Liver (tissue), 9 donors: Measurements from ENCODE around the gene CD28. TPM values are rescaled to one million over a fixed set of nuclear protein-coding genes. Genes with fewer than 3 reads are reported as not detected.

Experiments used
- DNase-seq: peaks from one replicate; pipeline ENCODE4 v3.0.0-alpha.2; 2017; ENCODE audit warnings: low spot score
- H3K27ac ChIP-seq, 2 donors: one replicate each; pipeline ENCODE4 v1.7.0; 2013; ENCODE audit warnings: inconsistent platforms in 2 of 2, low read length in 2 of 2, control low read depth in 1 of 2, low read depth in 1 of 2, mild to moderate bottlenecking in 1 of 2
- H3K27me3 ChIP-seq, 4 donors: one replicate each; pipeline versions ENCODE4 v1.6.1 to v1.7.0; 2013; ENCODE audit warnings: low read length in 3 of 4, inconsistent platforms in 1 of 4, mild to moderate bottlenecking in 1 of 4, moderate library complexity in 1 of 4; ENCODE audit not compliant: control insufficient read depth in 4 of 4, insufficient read depth in 4 of 4
- H3K36me3 ChIP-seq, 4 donors: one replicate each; pipeline versions ENCODE4 v1.6.1 to v1.7.0; 2013; ENCODE audit warnings: low read length in 3 of 4, mild to moderate bottlenecking in 3 of 4, low read depth in 1 of 4, moderate library complexity in 1 of 4; ENCODE audit not compliant: control insufficient read depth in 4 of 4, insufficient read depth in 3 of 4
- H3K4me1 ChIP-seq, 4 donors: one replicate each; pipeline versions ENCODE4 v1.6.1 to v1.7.0; 2013; ENCODE audit warnings: low read length in 3 of 4, mild to moderate bottlenecking in 3 of 4, moderate library complexity in 1 of 4; ENCODE audit not compliant: control insufficient read depth in 4 of 4, insufficient read depth in 4 of 4
- H3K4me3 ChIP-seq, 3 donors: one replicate each; pipeline versions ENCODE4 v1.6.1 to v1.7.0; 2013; ENCODE audit warnings: low read length in 3 of 3, control low read depth in 1 of 3, low read depth in 1 of 3, mild to moderate bottlenecking in 1 of 3
- H3K9ac ChIP-seq, 2 donors: one replicate each; pipeline ENCODE4 v1.7.0; 2013; ENCODE audit warnings: low read length in 2 of 2, mild to moderate bottlenecking in 2 of 2, moderate library complexity in 2 of 2, control low read depth in 1 of 2, low read depth in 1 of 2
- H3K9me3 ChIP-seq, 4 donors: one replicate each; pipeline versions ENCODE4 v1.6.1 to v1.7.0; 2013; ENCODE audit warnings: low read length in 3 of 4; ENCODE audit not compliant: control insufficient read depth in 4 of 4
- CTCF ChIP-seq: fragments of 150-350 bp; IDR thresholded peaks from 2 replicates; pipeline ENCODE4 v1.5.1; 2017; ENCODE audit warnings: improper control_type of control experiment, low read depth, low read length; ENCODE audit not compliant: missing input control
- FOXA1 ChIP-seq: IDR thresholded peaks from 2 replicates; pipeline ENCODE4 v1.6.1; 2016; ENCODE audit warnings: antibody characterized with exemption
- FOXA2 ChIP-seq: IDR thresholded peaks from 2 replicates; pipeline ENCODE4 v1.6.1; 2016; ENCODE audit warnings: antibody characterized with exemption
- GABPA ChIP-seq, 2 donors: IDR thresholded peaks in 1 of 2; conservative IDR thresholded peaks in 1 of 2; 2 replicates each; pipeline ENCODE4 v1.6.1; 2016; ENCODE audit warnings: antibody characterized with exemption in 2 of 2, mild to moderate bottlenecking in 1 of 2, moderate library complexity in 1 of 2
- HNF4A ChIP-seq, 2 donors: conservative IDR thresholded peaks; 2 replicates each; pipeline ENCODE4 v1.6.1; 2016; ENCODE audit warnings: antibody characterized with exemption in 2 of 2, mild to moderate bottlenecking in 2 of 2
- HNF4G ChIP-seq: IDR thresholded peaks from 2 replicates; pipeline ENCODE4 v1.6.1; 2016; ENCODE audit warnings: antibody characterized with exemption
- JUND ChIP-seq, 2 donors: IDR thresholded peaks; 2 replicates each; pipeline ENCODE4 v1.6.1; 2016; ENCODE audit warnings: antibody characterized with exemption in 2 of 2
- NR2F2 ChIP-seq: IDR thresholded peaks from 2 replicates; pipeline ENCODE4 v1.6.1; 2016; ENCODE audit warnings: antibody characterized with exemption
- RAD21 ChIP-seq, 2 donors: IDR thresholded peaks; 2 replicates each; pipeline ENCODE4 v1.6.1; 2016; ENCODE audit warnings: antibody characterized with exemption in 2 of 2, mild to moderate bottlenecking in 2 of 2
- RXRA ChIP-seq, 2 donors: IDR thresholded peaks; 2 replicates each; pipeline ENCODE4 v1.6.1; 2017 to 2018; ENCODE audit warnings: antibody characterized with exemption in 2 of 2, mild to moderate bottlenecking in 1 of 2
- SP1 ChIP-seq: IDR thresholded peaks from 2 replicates; pipeline ENCODE4 v1.6.1; 2018; ENCODE audit warnings: antibody characterized with exemption, mild to moderate bottlenecking
- YY1 ChIP-seq: IDR thresholded peaks from 2 replicates; pipeline ENCODE4 v1.6.1; 2016; ENCODE audit warnings: antibody characterized with exemption, mild to moderate bottlenecking
- ZBTB33 ChIP-seq: IDR thresholded peaks from 2 replicates; pipeline ENCODE4 v1.6.1; 2016; ENCODE audit warnings: antibody characterized with exemption
- WGBS: extraction: QIAGEN DNeasy Blood & Tissue Kit; methylation state at CpG from one replicate; pipeline ENCODE4 v1.1.7; 2013; 5-methylcytosine and 5-hydroxymethylcytosine counted together
- polyA plus RNA-seq, 2 donors: library from polyadenylated mRNA; stranded (reverse) in 1 of 2; unstranded in 1 of 2; fragments of 200-250 nt in 1 of 2; fragments of >200 nt in 1 of 2; fragmentation: Nextera tagmentation in 1 of 2; extraction: Ambion mirVana in 1 of 2; gene quantifications; one replicate each; pipeline versions ENCODE4 v1.2.1 to v1.2.3, GENCODE V29; 2013 to 2015
- total RNA-seq, 2 donors: library from RNA; depleted of rRNA; stranded (reverse); fragments of >200 nt; gene quantifications; one replicate each; pipeline ENCODE4 v1.2.3, GENCODE V29; 2014
- TF ChIP-seq, protein P1 (sequence below): IDR thresholded peaks from 2 replicates; pipeline ENCODE4 v1.6.1; 2016; ENCODE audit warnings: antibody characterized with exemption
- TF ChIP-seq, protein P2 (sequence below): IDR thresholded peaks from 2 replicates; pipeline ENCODE4 v1.6.1; 2016; ENCODE audit warnings: antibody characterized with exemption, mild to moderate bottlenecking
- donor health status: healthy.
- donor health status: healthy.
- donor health status: healthy.
- donor health status: healthy.
- donor health status: healthy.

CD28 gene
- total and polyA plus RNA-seq, 4 donors, result 0.08 to 0.93 (median 0.33) TPM

GRCh38 chr2:203732953-203733510 is 26.6 kb downstream of the CD28 start:
- TF ChIP-seq YY1 (no peak), FOXA1 (no peak), CTCF (no peak), NR2F2 (no peak), FOXA2 (no peak), RXRA (IDR thresholded peaks at IDR 0.05) (no peak), HNF4A (conservative IDR thresholded peaks at IDR 0.05) (no peak), HNF4G (no peak), ZBTB33 (no peak), GABPA (IDR thresholded peaks at IDR 0.05 in 1 of 2, conservative IDR thresholded peaks at IDR 0.05 in 1 of 2) (no peak), RAD21 (IDR thresholded peaks at IDR 0.05) (no peak), SP1 (no peak)
- TF ChIP-seq, protein P1, sequence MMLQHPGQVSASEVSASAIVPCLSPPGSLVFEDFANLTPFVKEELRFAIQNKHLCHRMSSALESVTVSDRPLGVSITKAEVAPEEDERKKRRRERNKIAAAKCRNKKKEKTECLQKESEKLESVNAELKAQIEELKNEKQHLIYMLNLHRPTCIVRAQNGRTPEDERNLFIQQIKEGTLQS, result no peak
- TF ChIP-seq, protein P2, sequence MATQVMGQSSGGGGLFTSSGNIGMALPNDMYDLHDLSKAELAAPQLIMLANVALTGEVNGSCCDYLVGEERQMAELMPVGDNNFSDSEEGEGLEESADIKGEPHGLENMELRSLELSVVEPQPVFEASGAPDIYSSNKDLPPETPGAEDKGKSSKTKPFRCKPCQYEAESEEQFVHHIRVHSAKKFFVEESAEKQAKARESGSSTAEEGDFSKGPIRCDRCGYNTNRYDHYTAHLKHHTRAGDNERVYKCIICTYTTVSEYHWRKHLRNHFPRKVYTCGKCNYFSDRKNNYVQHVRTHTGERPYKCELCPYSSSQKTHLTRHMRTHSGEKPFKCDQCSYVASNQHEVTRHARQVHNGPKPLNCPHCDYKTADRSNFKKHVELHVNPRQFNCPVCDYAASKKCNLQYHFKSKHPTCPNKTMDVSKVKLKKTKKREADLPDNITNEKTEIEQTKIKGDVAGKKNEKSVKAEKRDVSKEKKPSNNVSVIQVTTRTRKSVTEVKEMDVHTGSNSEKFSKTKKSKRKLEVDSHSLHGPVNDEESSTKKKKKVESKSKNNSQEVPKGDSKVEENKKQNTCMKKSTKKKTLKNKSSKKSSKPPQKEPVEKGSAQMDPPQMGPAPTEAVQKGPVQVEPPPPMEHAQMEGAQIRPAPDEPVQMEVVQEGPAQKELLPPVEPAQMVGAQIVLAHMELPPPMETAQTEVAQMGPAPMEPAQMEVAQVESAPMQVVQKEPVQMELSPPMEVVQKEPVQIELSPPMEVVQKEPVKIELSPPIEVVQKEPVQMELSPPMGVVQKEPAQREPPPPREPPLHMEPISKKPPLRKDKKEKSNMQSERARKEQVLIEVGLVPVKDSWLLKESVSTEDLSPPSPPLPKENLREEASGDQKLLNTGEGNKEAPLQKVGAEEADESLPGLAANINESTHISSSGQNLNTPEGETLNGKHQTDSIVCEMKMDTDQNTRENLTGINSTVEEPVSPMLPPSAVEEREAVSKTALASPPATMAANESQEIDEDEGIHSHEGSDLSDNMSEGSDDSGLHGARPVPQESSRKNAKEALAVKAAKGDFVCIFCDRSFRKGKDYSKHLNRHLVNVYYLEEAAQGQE, result no peak
- H3K27me3 ChIP-seq, result no peaks in the 10 kb centered on the region
- H3K4me3 ChIP-seq, result no peak overlapping the region
- H3K9me3 ChIP-seq, result no peaks in the 10 kb centered on the region
- no peak overlapping the region for H3K27ac ChIP-seq
- WGBS, result 83% methylated on average over 3 of the region's 3 CpGs
- no peak overlapping the region for H3K9ac ChIP-seq
- H3K4me1 ChIP-seq, result no peaks in the 10 kb centered on the region
- no peaks in the 10 kb centered on the region for H3K36me3 ChIP-seq
- no peak for DNase-seq

GRCh38 chr2:203733684-203734083 is 27.2 kb downstream of the CD28 start:
- 91% methylated on average over 1 of the region's 1 CpG for WGBS

More at GRCh38 chr2:203733684-203734083, 27.2 kb downstream of the CD28 start:
- no peak for DNase-seq
- Histone ChIP-seq H3K36me3 (no peaks in the 10 kb centered on the region), H3K9ac (no peak overlapping the region), H3K27me3 (no peaks in the 10 kb centered on the region), H3K9me3 (no peaks in the 10 kb centered on the region), H3K4me3 (no peak overlapping the region), H3K4me1 (no peaks in the 10 kb centered on the region), H3K27ac (no peak overlapping the region)
- no peak for TF ChIP-seq HNF4A (conservative IDR thresholded peaks at IDR 0.05)
- TF ChIP-seq JUND (IDR thresholded peaks at IDR 0.05), result no peak
